GM18873 (cell line): ENCODE measurements around the gene HENMT1.
A peak's percentile ranks its signal among the peaks of the same experiment; 100 is the strongest.
"Not testable (repeated sequence)": the region's sequence is repeated elsewhere in the genome, so short reads cannot be mapped to it uniquely, and the experiment has no call there.

Source experiments
- ATAC-seq: cut with Tn5 transposase; IDR thresholded peaks from one replicate; pipeline ENCODE4 v1.9.1; 2021; ENCODE audit warnings: mild to moderate bottlenecking, moderate library complexity, moderate number of reproducible peaks; ENCODE audit not compliant: unreplicated experiment, low FRiP score

Gene HENMT1

DNA sequence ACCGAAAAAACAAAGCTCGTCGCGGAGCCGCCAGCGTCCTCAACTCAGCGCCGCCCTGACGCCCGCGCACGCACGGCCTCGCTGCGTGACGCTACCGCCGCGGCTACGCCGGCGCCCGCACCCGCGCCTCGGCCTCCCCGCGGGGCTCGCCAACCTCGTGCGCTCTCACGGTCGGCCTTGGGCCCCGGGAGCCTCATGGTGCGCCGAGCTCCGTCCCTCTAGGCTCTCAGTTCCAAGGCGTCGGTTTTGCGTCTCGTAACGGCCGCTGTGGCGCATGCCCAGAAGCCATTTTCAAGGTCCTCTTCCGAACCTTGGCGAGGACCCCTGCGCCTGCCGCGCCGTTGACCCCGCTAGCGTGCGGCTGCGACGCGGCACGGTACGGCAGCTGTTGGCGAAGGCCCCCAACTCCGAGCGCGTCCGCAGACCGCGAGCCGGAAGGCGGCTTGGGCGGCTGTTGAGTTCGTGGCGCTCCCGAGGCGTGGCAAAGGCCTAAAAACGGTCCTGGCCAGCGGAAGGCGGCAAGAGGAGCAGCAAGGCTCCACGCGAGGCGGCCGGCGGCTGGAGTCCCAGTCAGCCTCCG, at the start of gene HENMT1:
TSS of gene HENMT1 (minus strand) at position 64 of the 580 bp plus-strand sequence. CDS start 1,209 bp downstream, outside the sequence.
- peak; percentile 62 for ATAC-seq

DNA sequence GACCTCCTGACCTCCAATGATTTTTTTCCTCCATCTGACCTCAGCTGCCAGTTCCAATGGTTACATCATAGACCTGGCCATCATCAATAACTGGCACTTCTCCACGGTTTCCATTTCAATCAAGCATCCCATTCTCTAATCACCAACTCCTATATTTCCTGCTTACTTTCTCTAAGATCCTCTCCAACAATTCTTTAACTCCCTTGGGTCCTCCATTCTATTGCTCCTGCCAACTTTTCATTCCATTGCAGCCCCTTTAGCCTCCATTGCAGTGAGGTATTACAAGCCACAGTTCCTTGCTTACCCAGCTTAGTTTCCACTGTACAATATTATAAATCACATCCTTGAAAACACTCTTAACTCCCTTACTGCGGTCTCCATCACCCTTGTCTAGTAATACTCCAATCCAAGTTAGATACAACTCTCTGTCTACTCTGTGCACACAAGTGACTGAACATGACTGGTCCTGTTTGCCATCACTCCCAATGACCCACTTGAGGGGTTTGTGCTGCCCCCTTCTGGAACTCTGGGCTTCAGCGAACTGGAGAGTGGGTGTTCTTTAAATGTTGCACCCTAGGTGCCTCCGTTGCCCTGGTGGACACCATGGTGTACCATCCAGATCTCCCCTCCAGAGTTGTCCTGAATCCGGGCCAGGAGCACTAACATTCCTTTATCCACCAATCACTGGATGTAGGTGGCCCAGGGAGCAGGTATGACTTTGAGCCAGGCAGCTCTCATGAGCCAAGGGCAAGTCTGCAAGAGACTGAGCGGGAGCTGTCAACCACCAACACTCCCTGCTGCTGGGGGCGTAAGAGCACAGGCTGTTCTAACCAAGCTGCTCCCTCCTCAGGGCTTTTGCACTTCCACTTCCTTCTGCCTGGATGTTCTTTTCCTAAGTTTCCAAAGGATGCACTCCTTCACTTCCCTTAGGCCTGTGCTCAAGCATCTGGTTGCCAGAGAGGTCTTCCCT, 48.1 kb upstream of the HENMT1 start:
- ATAC-seq, result no peak

DNA sequence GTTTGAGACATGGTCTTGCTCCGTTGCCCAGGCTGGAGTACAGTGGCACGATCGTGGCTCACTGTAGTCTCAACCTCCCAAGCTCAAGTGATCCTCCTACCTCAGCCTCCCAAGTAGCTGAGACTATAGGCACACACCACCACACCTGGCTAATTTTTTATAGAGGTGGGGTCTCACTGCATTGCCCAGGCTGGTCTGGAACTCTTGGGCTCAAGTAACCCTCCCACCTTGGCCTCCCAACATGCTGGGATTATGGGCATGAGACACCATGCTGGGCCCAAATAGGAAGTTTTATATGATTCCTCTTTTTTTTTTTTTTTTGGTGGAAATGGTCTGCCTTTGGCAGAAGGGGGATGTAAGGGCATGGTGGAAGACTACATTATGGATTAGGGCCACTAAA, 45.8 kb upstream of the HENMT1 start:
- no peak for ATAC-seq

DNA sequence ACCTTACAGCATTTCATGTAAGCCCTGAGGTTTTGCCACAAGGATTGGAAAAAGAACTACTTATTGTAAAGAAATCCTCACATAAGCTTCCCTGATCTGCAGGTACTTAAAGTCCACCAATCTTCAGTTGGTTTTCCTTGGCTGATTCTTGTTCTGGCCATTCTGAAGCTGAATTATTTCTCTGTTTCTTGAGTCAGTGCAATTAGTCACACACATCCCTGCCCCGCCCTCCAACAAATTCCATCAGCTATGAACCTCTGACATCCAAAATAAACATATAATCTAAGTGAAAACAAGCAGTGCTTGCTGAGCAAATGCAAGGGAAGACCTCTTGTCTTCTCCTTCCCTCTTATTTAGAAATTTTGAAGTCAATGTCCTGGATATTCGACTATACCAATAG, 43.6 kb upstream of the HENMT1 start:
- no peak for ATAC-seq

DNA sequence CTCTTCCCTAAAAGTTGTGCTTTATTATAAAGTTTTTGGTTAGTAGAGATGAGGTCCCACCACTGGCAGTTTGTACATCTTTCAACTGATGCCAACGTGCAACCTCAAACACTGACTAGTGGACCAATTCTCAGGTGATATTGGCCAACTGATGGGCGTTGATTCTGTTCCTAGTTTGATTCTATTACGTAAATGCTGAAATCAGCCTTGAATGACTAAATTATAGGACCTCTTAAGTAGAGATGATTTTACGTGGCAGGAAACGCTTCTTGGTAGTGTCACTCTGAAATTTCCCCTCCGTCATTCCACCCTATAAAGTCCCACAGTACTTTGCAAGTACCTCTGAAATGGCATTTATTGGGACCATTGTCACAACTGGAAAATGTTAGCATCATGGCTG, 43.0 kb upstream of the HENMT1 start:
- ATAC-seq, result no peak

DNA sequence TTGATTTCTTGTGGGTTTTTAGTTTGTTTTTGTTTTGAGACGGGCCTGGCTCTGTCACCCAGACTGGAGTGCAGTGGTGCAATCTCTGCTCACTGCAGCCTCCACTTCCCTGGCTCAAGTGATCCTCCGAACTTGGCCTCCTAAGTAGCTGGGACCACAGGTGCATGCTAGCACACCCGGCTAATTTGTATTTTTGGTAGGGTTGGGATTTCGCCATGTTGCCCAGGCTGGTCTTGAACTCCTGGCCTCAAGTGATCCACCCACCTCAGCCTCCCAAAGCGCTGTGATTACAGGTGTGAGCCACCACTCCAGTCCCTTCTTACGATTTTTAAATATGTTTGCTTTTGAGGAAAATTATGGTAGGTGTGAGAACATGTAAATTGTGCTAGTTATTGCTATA, 41.2 kb upstream of the HENMT1 start:
- not testable (repeated sequence) for ATAC-seq

DNA sequence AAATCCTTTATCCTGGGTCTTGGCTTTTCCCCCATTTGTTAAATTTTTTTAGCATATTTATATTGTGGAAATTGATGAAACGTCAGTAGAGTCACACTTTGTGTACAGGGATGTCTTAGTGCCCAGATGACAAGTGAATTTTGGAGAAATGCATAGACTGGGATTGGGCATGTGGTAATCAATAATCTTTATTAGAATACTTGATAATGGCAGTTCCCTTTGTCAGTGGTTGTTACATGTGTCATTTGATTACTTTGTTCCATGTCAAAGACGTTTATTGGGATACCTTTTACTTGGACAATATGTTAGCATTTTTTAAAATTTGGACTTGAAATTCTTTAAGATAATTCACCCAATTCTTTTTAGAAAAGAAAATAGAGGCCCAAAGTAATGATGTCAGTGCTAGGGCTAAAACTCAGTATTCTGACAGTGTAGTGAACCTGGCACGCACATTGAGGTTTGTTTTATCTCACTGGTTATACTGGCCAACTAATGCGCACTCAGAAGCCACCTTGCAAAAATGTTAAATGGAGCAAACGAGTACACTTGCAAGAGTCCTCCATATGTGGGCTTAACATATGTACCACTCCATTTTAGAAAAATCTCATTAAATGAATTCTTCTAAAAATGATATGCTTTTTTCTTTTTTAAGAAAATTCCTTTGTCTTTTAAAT, 40.4 kb upstream of the HENMT1 start:
- ATAC-seq, result no peak

DNA sequence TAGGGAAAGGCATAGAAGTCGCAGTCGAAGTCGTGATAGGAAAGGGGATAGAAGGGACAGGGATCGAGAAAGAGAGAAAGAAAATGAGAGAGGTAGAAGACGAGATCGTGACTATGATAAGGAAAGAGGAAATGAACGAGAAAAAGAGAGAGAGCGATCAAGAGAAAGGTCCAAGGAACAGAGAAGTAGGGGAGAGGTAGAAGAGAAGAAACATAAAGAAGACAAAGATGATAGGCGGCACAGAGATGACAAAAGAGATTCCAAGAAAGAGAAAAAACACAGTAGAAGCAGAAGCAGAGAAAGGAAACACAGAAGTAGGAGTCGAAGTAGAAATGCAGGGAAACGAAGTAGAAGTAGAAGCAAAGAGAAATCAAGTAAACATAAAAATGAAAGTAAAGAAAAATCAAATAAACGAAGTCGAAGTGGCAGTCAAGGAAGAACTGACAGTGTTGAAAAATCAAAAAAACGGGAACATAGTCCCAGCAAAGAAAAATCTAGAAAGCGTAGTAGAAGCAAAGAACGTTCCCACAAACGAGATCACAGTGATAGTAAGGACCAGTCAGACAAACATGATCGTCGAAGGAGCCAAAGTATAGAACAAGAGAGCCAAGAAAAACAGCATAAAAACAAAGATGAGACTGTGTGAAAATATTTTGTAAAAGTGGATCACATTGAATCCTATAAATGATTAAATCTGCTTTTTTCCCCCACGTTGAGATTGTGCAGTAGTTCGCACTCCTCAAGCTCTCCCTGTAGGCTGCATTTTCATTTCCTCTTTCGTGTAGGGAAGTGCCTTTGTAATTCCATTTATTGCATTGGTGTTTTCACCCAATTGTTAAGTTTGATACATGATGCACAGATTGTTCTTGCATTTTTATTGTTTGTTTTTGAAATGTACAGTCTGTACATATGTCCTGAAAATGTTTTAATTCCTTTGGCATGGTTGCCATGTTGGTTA, 38.8 kb upstream of the HENMT1 start:
- ATAC-seq, result no peak

DNA sequence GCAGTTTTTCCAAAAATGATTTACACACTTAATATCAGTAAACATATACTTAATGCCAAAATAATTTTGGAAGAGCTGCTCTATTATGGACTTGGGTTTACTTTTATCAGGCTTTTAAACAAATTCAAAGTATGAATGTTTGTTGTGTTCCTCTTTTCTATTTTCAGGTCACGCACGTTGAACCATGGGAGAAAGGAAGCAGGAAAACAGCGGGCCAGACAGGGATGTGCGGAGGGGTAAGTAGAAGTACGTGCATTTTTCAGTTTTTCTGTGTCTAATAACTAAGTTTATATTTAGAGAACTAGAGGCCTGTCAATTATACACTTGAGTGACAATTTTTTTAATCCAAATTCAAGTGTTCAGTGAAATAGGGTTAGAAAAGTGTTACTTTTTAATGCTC, 34.6 kb upstream of the HENMT1 start:
- ATAC-seq, result no peak

DNA sequence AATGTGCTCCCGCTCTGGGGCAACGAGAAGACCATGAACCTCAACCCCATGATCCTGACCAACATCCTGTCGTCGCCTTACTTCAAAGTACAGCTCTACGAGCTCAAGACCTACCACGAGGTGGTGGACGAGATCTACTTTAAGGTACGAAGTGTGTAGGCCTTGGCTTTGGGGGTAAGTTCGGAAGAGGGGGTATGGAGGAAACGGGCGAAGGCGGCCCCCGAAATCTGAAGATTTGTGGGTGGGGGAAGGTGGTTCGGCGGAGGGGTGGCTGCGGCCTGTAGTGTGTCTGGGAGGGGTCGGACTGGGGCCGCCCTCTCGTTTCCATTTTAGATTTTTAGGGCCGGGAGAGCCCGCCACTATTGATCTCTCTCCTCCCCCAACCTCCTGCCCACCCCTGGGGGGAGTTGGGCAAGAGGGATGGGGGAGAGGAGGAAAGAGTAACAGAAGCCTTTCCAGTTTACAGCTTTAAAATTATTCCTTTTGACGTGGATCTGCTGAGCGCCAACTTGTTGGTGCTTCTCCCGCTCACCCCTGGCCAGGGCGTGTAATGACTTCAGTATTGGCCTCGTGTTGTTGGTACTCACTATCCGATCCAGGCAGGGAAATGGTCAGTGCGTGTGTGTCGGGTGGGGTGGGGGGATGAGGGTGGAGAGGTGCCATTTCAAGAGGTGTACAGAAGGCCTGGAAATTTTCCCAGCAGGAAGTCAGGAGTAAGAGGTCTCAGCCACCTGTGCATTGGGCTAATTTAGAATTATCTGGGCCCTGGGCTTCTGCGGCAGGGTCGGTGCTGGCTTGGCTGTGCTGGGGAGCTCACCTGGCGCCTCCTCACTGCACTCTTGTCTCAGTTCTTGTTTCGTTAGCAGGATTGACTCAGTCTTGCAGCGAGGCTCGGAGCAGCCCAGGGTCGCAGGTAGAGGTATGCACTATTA, 32.1 kb upstream of the HENMT1 start:
- ATAC-seq, result peak; percentile 50

DNA sequence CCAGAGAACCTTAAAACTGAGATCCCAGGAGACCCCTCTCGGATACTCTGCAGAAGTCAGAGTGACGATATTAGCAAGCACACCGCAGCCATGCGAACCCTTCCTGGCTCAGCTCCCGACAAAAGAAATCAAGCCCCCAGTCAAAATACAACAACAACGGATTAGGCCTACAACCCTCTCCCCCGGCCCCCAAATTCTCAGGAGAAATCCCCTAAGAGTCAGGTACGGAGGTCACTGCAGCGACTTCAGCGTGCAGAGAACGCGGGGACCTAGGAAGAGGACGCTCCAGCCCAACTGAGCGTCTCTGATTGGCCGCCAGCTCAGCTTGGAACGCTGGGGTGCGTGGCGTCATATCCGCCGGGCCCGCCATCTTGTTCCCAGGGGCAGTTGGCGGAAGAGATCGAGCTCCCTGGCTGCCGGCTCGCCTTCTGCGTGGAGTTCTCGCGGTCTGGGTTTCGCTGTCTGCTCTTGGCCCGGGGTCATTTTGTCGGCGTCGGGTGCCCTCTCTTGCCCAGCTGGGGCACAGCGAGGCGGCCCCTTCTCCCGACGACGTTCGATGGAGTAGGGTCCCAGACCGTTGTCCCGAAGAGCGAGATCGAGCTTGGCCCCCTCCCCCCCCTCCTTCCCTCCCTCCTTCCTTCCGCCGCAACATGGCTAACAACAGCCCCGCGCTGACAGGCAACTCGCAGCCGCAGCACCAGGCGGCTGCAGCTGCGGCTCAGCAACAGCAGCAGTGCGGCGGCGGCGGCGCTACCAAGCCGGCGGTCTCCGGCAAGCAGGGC, 31.2 kb upstream of the HENMT1 start, which contains the start of gene PRPF38B:
TSS of gene PRPF38B (plus strand) at position 369 of the 782 bp plus-strand sequence. CDS start at position 651, 282 bp downstream.
- ATAC-seq, result peak; percentile 82

DNA sequence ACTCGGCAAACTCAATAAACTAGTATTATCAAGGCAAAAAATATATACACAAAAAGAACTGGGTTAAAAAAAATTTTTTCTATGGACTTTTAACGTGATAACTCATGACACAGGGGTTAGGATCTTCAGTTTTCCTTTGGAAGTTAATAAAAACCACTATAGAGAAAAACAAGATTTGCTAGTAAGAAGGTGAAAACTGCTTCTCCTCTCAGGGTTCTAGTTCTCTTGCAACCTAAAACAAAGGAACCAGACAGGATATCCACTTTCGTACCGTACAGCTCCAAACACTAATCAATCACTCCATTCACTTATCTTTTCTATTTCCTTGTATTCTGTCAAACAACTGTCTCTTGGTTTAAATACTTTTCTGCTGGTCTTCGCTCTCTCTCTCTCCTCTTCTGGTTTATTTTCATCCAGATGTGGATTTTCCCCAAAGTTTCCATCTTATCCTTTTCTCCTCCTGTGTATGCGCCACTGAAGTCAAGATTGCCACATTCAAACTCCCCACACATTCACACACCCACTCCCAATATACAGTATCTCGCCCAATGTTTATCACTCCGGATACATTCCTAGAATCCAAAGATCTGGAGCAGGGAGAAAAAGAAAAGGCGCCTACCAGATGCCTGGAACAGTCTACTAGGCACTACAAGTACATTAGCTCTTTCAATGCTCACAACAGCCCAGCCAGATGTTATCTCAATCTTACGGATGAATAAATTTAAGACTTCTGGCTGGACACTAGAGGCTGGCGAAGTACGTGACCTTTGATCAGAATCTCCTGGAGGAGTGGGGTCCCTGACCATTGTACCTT, 30.4 kb upstream of the HENMT1 start:
- peak; percentile 3 for ATAC-seq

DNA sequence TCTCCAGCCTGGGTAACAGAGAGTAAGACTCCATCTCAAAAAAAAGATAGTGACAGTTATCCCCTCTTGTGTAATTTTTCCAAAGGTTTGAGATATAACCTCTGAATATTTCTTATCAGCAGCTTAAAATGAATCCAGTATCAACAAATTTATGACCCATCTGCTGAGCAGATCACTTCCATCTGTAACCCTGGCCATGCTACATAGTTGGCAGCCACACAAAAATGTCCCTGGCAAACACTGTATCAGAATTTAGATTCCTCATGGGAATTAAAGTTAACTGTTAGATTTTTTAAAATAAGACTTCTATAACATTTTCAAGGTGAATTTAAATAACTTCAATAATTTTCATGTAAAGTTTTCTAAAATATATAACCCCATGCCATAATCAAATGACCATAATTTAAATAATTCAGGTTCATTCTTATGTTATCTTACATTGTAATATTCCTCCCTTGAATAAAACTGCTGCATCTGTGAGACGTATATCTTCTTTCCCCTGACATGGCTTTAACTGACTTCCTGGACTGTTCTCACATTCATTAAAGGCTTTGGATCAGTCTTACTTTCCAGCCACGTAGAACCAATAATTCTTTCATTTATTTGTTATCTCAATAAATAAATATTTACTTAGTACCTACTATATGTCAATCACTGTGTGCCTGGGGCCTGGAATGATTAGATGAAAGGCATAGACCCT, 25.9 kb upstream of the HENMT1 start:
- ATAC-seq, result no peak

DNA sequence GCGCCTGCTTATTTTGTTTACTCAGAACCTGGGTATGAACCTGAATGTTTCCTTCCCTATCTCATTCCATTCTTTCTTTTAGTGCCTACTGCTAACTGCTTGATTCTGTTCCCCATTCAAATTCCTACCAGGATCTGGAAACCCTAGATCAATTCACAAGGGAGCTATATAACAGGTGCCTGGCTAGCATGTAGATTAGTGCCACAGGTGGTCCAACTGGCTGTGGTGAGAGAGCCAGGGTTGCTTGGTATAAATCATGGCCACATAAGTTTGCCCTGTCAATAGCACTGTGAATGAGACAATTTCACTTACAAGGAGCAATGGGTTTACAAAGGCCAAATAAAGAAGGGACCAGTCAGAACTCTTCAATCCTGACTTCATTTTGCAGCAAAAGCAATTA, 24.6 kb upstream of the HENMT1 start:
- no peak for ATAC-seq

DNA sequence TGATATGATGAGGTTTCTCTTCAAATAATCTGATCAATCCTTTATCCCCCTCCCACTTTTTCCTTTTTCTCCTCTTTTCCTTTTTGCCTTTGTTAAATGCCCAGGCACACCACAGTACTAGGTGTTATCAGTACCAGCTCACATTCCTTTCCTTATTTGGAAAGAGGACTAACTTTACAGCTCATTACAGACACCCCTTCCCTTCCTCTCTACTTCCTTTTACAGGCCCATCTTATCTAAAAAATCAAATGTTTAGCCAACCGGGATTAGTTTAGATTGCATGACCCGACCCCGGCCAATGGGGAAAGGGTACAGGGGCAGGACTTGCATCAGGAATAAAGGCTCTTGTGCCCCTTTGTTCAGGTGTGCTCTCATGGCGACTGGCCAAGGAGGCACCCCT, 20.8 kb upstream of the HENMT1 start:
- ATAC-seq, result not testable (repeated sequence)

DNA sequence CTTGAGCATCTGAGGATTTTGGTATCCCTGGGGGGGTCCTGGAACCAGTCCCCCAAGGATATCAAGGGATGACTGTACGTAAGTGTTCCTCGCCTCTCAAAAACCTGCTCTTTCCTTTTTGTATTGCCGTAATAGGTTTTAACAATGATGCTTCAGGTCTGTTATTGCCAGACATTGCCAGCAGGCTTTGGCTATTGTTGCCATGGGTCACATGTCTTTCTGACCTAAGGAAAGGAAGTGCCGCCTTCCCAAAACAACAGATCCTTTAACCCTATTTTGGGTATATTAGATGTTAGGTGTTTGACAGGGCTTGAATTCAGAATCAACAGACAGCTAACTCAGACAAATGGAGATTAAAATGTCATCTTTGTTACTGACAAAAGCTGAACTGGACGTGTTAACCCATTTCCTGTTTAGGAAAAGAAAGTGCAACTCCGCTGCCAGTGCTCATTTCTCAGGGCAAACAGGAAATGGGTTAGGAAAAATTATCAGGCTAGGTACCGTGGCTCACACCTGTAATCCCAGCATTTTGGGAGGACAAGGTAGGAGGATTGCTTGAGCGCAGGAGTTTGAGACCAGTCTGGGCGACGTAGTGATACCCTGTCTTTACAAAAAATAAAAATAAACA, 18.8 kb upstream of the HENMT1 start:
- no peak for ATAC-seq
